Liver (tissue), 3 donors: ENCODE measurements around the gene MRGPRF.

Experiments
- ATF3 ChIP-seq: IDR thresholded peaks from 2 replicates; pipeline ENCODE4 v1.6.1; 2016; ENCODE audit warnings: antibody characterized with exemption
- CTCF ChIP-seq: fragments of 150-350 bp; IDR thresholded peaks from 2 replicates; pipeline ENCODE4 v1.5.1; 2017; ENCODE audit warnings: improper control_type of control experiment, low read depth, low read length; ENCODE audit not compliant: missing input control
- EGR1 ChIP-seq, 2 donors: IDR thresholded peaks; 2 replicates each; pipeline ENCODE4 v1.6.1; 2016 to 2018; ENCODE audit warnings: antibody characterized with exemption in 2 of 2, low read depth in 2 of 2
- JUND ChIP-seq, 2 donors: IDR thresholded peaks; 2 replicates each; pipeline ENCODE4 v1.6.1; 2016; ENCODE audit warnings: antibody characterized with exemption in 2 of 2
- RAD21 ChIP-seq, 2 donors: IDR thresholded peaks; 2 replicates each; pipeline ENCODE4 v1.6.1; 2016; ENCODE audit warnings: antibody characterized with exemption in 2 of 2, mild to moderate bottlenecking in 2 of 2
- REST ChIP-seq: IDR thresholded peaks from 2 replicates; pipeline ENCODE4 v1.6.1; 2016; ENCODE audit warnings: antibody characterized with exemption, mild to moderate bottlenecking
- RXRA ChIP-seq, 2 donors: IDR thresholded peaks; 2 replicates each; pipeline ENCODE4 v1.6.1; 2017 to 2018; ENCODE audit warnings: antibody characterized with exemption in 2 of 2, mild to moderate bottlenecking in 1 of 2
- SP1 ChIP-seq: IDR thresholded peaks from 2 replicates; pipeline ENCODE4 v1.6.1; 2018; ENCODE audit warnings: antibody characterized with exemption, mild to moderate bottlenecking
- TAF1 ChIP-seq: conservative IDR thresholded peaks from 2 replicates; pipeline ENCODE4 v1.6.1; 2016; ENCODE audit warnings: antibody characterized with exemption, mild to moderate bottlenecking
- YY1 ChIP-seq: IDR thresholded peaks from 2 replicates; pipeline ENCODE4 v1.6.1; 2016; ENCODE audit warnings: antibody characterized with exemption, mild to moderate bottlenecking
- donor health status: healthy.
- donor health status: healthy.

- TF ChIP-seq ATF3 (no peak), CTCF (no peak), SP1 (no peak), JUND (IDR thresholded peaks at IDR 0.05) (no peak), RXRA (IDR thresholded peaks at IDR 0.05) (no peak), YY1 (no peak), RAD21 (IDR thresholded peaks at IDR 0.05) (no peak), REST (no peak), TAF1 (no peak), EGR1 (IDR thresholded peaks at IDR 0.05; ENCODE audit: low read depth in 2 of 2) (no peak)
These were observed 9.7 kb downstream of the MRGPRF start for GRCh38 chr11:69003301-69003865.
